Measurements from ENCODE around the gene MYH2.

The MYH2 gene

DNA sequence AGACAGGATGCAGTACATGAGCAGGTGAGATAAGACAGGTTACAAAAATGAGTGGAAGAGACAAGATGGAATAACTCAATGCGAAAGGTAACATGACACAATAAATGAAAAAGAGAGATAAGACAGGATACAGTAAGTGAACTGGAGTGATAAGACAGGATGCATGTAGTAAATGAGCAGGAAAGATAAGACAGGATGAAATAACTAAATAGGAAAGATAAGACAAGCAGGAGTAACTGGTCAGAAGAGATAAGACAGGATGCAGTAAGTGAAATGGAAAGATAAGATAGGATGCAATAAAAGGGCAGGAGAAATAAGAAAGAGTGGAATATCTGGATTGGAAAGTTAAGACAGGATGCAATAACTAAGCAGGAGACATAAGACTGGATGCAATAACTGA is 71.8 kb downstream of the MYH2 start:
- peaks cover 0 to 1% of the 10 kb centered on the region in 2 donors for H3K36me3 Mint-ChIP-seq
- no peaks in the 10 kb centered on the region for H3K27me3 Mint-ChIP-seq
- H3K4me1 Mint-ChIP-seq = no peaks in the 10 kb centered on the region
- no peak for DNase-seq
- no peak overlapping the region for H3K4me3 Mint-ChIP-seq
- H3K27ac Mint-ChIP-seq = no peak overlapping the region
- no peak for ATAC-seq (replicated peaks)
- peaks cover 4 to 5% of the 10 kb centered on the region in 2 donors for H3K9me3 Mint-ChIP-seq

- Mint-ChIP-seq H3K27me3 (no peaks in the 10 kb centered on the region), H3K27ac (no peak overlapping the region), H3K36me3 (no peaks in the 10 kb centered on the region), H3K4me3 (no peak overlapping the region), H3K4me1 (no peaks in the 10 kb centered on the region), H3K9me3 (no peaks in the 10 kb centered on the region)
- DNase-seq (no peak), ATAC-seq (replicated peaks) (no peak)
Measured at GRCh38 chr17:10474536-10474935, 74.9 kb downstream of the MYH2 start.

DNA sequence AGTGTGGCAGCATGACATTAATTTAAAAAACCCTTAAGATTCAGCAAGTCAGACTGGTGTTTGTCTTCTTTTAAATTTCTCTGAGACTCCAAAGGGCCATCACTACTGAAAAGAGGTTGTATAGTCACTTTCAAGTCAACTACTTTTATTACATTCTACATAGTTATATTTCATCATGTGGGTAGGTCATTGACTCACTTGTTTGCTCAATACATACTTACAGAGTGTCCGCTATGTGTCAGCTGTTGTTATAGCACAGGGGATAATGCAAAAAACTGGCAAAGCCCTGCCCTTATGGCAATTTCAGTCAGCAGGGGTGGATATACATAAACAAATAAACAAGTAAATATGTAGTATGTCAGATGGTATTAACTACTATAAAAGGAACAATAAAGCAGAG is 77.6 kb downstream of the MYH2 start:
- Mint-ChIP-seq H3K9me3 (no peaks in the 10 kb centered on the region), H3K27me3 (peaks cover 0 to 4% of the 10 kb centered on the region in 2 donors), H3K27ac (no peak overlapping the region), H3K4me1 (no peaks in the 10 kb centered on the region), H3K4me3 (no peak overlapping the region), H3K36me3 (no peaks in the 10 kb centered on the region)
- DNase-seq (no peak), ATAC-seq (replicated peaks) (no peak)

All from stimulated activated naive B cell treated with anti-CD40 and anti-IgM and Interleukin-4, amounts not matched to agents 10 μg/mL and 1 μg/mL and 100 μg/mL, for 72 hours (primary cell).